22Rv1 (cell line): ENCODE results near the gene PLD1.

Experiments
- ZFX ChIP-seq: fragments of 450-650 bp; IDR thresholded peaks from 2 replicates; pipeline ENCODE4 v1.6.1; 2017; ENCODE audit warnings: antibody characterized with exemption, borderline replicate concordance
- TF ChIP-seq, protein P1 (sequence below): fragments of 450-650 bp; IDR thresholded peaks from 2 replicates; pipeline ENCODE4 v1.5.1; 2017; ENCODE audit warnings: mild to moderate bottlenecking

DNA sequence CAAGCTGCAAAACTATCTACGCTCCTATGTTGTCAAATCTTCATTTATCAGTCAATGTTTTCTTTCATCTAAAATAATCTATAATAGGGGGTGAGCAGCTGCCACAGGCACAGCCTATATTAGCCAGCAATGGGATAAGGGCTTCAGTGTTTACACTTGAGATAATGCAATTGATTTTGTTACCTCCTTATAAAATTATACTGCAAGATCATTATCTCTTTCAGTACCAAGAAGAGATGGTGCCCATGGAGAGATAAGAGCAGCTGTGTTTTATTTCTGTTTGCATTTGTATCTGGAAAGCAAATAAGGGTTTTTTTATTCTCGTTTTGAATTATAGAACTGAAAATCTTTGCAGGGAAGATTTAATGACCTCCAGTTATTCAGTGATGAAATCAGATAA, 68.9 kb downstream of the PLD1 start:
- TF ChIP-seq, protein P1, sequence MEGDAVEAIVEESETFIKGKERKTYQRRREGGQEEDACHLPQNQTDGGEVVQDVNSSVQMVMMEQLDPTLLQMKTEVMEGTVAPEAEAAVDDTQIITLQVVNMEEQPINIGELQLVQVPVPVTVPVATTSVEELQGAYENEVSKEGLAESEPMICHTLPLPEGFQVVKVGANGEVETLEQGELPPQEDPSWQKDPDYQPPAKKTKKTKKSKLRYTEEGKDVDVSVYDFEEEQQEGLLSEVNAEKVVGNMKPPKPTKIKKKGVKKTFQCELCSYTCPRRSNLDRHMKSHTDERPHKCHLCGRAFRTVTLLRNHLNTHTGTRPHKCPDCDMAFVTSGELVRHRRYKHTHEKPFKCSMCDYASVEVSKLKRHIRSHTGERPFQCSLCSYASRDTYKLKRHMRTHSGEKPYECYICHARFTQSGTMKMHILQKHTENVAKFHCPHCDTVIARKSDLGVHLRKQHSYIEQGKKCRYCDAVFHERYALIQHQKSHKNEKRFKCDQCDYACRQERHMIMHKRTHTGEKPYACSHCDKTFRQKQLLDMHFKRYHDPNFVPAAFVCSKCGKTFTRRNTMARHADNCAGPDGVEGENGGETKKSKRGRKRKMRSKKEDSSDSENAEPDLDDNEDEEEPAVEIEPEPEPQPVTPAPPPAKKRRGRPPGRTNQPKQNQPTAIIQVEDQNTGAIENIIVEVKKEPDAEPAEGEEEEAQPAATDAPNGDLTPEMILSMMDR: no peak
- no peak for TF ChIP-seq ZFX
